GM18909 (cell line): ENCODE measurements around the gene ZNF74.

Experiments
- ATAC-seq: cut with Tn5 transposase; IDR thresholded peaks from one replicate; pipeline ENCODE4 v1.9.1; 2021; ENCODE audit warnings: mild to moderate bottlenecking; ENCODE audit not compliant: unreplicated experiment, poor library complexity

The ZNF74 gene

DNA sequence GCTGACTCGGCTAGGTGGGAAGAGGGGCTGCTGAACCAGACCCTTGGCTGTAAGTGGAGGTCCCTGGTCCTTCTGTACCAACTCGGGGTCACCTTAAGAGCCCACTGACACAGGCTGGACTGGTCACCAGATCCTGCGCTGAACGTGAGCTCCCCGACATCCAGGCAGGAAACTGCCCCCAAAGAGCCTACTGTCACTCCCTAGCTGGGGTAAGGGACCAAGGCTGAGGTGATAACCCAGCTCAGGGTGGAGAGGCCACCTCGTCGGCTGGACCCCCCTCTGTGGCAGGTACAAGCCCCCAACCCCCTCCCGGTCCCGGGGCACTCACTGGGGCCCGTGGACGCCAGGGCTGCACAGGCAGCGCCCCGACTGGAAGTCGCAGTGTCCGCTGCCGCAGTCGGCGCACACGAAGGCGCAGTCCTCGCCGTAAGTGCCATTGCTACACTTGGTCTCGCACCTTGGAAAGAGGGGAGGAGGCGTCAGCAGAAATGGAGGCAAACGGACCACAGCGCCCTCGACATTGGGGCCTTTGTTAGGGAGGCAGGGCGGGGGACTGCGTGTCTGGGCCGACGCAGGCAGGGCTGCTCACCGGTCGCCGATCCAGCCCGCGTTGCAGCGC, 36.3 kb downstream of the ZNF74 start:
- ATAC-seq = no peak

DNA sequence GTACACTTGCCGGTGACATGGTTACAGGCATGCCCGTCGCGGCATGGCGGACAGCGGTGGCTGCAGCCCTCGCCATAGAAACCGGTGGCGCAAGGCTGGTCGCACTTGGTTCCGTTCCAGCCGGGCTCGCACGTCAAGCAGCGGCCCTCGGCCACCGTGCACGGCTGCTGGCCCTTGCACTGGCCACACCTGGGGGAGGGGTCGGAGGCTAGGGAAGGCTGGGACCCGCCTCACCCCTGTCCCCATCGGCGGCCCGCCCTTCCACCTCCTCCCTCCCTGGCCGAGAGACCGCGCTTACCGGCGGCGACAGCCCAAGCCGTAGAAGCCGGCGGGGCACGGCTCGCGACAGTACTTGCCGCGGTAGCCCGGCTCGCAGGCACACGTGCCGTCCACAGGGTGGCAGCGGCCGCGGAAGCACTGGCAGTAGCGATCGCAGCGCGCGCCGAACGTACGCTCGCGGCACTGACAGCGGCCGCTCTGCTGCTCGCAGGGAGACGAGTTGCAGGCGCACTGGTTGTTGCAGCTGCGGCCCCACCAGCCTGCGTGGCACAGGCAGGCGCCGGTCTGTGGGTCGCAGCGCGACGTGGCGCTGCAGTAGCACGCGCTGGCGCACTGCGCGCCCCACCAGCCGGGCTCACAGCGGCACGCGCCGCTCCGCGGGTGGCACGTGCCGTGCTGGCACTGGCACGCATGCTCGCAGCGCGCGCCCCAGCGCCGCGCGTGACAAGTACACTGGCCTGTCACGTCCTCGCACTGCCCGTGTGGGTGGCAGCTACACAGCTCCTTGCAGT, 37.0 kb downstream of the ZNF74 start:
- ATAC-seq = no peak

DNA sequence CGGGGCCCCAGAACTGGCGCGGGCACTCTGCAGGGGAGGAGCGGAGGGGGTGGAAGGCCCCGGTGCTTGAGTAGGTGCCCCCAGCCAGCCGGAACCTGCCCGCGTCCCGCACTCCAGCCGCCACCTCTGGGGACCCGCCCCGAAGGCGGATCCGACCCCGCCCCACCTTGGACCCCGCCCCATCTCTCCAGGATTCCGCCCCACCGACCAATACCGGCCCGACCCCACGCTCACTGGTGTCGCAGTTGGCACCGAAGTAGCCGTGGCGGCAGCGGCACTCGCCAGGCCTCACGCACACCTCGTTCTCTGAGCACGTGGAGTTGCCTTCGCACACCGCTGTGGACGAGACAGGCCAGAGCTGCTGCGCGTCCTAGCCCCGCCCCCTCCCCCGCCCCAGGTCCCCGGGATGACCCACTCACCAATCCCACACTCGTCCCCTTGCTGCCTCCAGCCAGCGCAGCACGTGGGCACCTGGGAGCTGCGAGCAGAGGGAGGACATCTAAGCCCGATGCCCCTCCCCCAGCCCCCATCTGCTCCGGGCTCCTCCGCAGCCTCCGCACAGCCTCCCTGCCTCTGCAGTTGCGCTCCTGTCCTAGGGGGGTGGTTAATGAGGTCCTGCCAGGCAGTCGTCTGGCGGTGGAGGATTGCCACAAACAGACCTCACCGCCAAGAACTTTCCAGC, 37.7 kb downstream of the ZNF74 start:
- no peak for ATAC-seq

DNA sequence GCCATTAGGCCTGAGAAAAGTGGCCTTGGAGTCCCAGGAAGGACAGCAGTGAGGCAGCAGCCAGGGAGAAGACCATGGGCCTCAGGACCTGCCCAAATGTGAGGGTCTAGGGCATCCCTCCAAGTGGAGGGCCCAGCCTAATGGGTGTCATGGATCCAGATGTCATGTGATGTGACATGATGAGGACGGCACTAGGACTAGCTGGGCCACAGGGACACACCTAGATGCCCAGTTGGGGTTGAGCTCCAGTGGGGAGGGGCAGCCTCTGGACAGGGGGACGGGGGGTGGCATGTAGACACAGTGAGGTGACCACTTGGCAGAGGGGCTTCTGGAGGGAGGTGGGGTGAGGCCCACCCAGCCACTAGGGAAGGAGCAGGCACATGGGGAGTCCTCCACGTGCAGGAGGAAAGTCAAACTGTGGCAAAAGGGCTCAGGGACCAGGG, 38.3 kb downstream of the ZNF74 start:
- no peak for ATAC-seq

DNA sequence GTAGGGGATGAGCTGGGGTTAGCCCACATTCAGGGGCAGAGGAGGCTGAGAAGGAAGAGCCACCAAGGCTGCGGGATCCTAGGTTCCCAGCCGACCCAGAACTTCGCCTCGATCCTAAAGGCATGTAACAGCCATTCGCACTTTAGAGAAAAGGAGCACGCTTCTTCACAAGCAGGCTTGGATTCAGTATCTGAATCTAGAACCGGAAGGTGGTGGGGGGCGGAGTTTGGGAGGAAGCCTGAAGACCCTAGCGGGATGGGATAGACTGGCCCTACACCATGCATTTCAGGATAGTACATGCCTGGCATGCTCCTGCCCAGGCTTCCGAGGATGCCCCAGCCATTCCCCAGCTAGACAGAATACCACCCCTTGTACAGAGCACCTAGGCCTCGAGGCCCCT, 39.2 kb downstream of the ZNF74 start:
- no peak for ATAC-seq

DNA sequence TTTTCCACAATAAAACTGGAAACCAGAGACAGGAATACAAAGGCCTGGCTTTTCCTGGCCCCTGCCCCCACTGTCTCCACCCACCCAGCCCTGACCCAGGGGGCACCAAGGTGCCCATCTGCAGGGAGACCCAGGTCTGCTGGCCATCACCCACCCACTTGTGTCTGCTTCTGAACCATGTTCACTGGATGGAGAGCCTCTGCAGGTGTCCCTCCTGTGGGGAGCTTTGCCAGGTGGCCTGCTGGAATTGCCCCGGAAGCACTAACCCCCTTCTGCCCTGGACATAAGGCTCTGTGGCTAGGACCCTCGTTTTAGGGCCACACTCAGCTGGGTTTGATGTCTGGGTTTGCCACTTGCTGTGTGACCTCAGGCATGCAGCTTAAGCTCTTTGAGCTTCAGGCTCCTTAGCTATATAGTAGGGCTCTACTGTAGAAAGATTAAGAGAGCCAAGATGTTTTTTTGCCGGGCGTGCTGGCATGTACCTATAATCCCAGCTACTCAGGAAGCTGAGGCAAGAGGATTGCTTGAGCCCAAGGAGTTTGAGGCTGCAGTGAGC, 39.8 kb downstream of the ZNF74 start:
- no peak for ATAC-seq

DNA sequence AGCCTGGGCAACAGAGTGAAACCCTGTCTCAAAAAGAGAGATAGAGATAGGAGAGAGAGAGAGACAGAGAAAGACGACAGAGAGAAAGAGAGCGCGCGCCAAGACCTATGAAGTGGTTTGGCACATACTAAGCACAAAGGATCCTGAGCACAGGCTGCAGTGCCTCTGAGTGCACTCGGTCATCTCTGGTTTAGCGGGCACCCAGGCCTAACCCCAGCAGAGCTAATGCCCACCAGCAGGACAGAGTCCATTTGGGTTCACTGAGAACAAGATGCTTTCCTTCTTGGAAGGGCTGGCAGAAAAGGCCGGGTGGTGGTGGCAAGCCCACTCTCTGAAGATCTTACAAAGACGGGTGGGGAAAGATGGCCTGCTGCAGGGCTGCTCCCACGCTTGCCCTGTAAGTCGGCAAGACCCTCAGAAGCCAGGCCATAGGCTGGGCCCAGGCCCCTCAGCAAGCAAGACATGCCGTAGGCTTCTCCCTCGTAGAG, 40.4 kb downstream of the ZNF74 start:
- no peak for ATAC-seq

DNA sequence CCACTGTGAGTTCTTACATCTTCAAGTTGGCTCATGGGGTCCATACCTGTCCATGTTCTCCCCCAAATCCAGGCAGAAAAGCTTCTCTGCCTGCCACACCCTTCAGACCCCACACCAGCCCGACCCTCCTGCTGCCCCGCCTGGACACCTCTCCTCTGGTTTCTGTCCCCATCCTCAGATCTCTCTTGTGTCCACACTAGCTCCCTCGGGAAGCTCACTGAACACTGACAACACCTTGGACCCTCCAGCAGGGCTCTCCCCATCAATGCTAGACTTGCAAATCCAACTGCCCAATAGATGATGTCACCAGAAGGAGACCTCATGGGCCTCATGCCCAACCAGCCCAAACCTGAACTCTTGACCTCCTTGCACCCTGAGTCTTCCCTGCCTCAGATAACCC, 40.8 kb downstream of the ZNF74 start:
- no peak for ATAC-seq

DNA sequence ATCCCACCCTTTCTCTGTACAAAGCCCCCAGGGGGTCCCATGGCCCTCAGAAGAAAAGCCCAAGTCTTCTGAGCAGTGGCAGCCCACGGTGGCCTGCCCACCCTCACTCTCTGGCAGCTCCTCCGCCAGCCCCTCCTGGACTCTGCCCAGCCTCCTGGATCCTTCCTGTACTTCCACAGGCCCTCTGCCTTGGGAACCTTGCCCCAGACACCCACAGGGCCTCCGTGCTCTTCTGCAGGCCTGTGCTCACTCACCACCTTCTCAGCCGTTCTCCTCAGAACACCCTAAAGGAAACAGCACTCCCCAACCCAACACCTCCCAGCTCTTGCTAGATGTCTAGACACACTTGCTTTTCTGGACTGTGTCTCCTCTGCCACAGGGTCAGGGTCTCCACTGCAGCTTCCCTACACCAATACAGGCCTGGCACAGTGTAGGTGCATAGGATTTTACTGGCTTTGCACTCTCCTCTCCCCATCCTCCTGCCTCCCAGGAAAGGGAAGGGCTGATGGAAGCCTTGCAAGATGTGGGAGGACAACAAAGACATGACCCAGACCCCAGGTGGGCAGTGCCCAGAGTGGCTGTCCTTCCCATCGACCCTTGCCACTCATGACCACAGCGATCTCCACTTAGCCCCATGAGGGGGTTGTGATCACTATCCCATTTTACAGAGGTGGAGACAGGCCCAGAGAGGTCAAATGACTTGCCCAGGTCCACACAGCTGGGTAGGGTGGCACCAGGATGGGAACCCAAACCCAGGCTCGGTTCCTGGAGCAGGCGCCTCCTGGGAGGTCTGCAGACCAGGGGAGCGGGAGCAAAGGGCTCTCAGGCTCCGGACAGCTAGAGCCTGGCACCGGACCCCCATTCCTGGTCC, 41.7 kb downstream of the ZNF74 start:
- ATAC-seq = no peak

DNA sequence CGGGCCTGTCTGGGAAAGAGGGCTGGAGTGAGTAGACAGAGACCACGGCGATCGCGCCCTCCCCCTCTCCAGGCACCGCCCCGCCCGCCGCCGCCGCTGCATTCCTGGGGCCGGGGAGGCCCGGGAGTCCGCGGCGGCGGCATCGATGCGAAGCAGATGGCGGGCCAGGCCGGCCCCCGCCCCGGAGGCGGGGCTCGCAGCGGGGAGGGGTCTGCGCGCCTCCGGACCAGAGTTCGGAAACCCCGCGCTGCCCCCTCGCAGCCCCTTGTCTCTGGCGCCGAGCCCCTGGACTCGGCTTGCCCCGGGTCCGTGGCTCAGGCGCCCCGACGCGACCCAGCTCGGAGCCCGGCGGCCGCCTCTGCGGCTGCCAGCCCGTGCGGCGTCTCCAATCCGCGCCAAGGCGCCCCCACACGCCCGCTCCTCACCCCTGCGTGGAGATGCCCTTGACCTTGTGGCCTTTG, 42.4 kb downstream of the ZNF74 start:
- no peak for ATAC-seq

DNA sequence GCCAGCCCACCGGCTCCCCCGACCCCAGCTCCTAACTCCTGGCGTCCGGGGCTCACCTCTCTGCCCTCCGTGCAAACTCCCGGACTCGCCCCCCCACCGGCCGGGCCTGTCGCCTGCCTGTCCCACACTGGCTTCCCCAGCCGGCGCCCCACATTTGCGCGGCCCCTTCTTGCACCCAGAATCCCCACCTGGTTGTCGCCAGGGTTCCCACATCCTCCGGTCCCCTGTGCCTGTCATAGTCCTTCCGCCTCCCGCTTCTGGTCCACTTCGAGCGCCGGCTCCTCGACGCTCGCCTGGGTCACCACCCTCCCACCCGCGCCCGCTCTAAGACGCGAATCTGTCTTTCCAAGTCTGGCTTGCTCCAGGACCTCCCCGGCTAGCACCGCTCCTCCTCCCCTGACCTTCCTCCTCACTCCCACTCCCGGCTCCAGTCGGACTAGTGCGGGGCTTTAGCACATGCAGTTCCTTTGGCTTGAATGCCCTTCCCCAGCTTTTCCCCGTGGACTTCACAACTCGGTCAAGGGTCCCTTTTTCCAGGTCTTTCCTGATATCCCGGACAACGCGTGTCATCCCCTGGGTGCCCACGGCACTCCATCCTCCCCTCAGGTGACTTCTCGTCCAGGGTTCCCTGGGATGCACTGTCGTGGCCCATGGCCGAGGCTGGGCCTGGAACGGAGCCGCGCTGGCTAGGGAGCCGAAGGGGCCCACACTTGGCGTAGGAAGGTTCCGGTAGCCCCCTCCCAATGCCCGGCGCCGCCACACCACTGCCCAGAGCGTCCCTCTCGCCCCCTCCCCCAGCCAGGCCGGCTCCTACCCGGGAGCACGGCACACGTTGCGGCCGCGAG, 43.0 kb downstream of the ZNF74 start:
- no peak for ATAC-seq

DNA sequence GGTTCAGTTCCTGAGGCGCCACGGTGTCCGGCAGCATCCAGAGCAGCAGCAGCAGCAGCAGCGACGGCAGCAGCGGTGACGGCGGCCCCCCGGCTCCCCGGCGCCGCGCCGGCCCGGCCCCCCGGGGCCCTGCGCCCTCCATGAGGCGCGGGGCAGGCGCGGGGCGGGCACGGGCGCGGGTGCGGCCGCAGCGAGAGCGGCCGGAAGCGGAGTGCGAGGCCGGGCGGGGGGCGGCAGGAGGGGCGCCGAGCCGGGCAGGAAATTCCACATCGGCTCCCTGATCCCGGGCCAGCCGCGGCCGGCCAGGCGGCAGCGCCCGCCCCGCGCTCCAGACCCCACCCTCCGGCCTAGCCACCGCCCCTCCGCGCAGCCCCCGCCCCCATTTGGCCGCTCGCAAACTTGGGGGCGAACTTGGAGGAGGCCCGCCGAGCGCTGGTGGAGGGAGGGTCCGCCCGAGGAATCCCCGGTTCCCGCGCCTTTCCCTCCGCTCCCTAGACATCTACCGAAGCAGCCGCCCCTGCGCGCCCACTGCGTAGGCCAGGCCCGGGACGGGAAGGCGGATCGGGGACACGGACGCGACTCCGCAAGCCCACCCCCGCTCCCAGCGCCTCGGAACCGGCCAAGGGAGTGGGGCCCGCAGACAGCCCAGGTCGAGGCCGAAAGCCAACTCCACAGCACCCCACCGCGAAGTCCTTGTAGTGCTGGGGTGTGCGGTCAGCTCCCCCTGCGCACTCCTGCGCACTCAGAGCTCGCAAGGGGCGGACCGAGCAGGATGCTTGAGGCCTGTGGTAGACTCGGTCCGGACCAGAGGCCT, 43.9 kb downstream of the ZNF74 start, which contains the start of gene SCARF2:
SCARF2 (minus strand) TSS at position 213 of the 814 bp plus-strand sequence; CDS start at position 142, 71 bp downstream.
- ATAC-seq = no peak

DNA sequence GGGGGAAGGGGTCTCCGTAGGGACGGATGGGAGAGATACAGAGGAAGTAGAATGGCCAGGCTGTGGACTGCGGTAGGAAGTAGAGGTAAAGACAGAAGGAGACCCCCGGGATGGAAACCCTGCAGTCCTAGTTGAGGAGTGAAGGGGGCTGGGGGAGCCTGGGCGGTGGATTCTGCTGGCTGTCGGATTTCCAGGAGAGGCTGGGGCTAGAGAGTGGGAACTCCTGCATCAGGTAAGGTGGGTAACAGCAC, 44.4 kb downstream of the ZNF74 start:
- ATAC-seq = no peak

DNA sequence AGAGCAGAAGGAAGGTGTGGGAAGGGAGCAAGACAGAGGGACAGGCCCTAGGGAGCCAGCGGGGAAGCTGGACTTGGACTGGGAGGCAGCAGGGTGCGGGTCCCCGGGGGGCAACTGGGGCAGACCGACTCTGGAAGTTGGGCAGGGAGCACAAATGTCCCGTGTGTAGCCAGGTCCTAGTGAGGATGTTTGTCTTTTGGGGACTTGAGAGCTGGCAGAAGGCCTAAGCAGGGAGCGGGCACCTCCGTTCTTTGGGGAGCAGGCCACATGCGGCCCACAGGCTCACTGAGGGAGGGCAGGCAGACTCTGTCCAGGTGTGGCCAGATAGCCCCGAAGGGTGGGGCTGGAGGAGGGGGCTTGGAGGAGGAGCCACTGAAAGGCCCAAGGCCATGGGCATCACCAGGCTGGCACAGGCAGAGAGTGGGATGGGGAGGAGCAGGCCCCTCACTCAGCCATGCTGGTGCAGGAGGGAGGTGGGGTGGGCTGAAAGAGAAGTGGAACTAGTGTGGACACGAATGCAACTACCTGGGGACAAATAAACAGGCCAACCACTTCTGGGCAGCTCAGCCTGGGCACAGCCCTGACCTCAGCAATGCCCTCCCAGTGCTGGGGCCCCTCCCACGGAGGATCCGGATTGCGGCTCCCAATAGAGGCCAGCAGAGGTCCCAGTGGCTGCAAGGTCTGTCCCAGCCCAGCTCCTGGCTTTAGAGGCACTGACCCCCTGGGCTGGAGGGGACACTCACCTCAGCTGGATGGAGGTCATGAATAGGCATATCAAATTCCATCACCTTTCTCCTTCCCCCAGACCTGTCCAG, 44.9 kb downstream of the ZNF74 start:
- ATAC-seq = no peak

DNA sequence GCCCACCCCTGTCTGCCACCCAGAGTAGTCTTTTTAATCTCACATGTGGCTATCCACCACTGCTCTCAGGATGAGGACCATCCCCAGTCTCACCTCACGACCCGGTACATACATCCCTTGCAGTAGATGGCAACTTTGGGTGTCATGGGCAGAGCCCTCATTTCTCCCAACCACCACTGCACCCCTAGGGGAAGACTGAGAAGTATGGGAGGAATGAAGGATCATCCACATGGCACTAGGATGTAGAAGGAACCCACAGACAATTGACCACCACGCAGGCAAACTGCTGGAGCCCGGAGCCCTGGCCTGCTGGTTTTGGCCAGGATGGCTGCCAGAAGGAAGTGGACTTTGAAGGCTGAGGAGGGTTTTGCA, 45.6 kb downstream of the ZNF74 start:
- no peak for ATAC-seq

DNA sequence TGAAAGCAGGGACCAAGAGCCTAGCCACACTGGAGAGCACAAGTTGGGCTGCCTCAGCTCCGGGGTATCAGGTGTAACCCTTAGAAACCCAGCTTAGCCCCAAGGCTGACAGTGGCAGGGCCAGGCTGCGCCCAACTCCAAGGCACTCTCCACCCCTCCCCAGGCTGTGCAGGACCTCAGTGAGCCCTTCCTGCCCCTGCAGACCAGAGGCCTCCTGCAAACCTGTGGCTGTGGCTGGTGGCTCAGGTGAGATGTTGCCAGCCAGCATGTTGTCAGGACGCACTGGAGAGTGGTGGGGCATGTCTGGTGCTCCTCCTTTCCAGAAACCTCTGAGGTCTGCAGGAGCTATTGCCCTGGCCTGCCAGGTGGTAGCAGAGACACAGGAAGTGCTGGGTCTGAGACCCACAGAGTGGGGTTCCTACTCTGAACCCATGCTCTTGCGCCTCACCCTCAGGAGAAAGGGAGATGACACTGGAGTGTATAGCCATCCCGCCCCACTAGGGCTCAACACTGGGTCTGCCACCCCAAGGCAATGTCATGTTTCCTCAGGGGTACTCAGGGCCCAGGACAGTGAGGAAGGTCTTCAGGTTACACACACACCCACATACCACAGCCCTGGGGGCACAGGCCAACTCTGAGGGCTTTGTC, 46.1 kb downstream of the ZNF74 start:
- ATAC-seq = no peak
